ENCODE data around the gene CCDC159. TPM values are rescaled to one million over a fixed set of nuclear protein-coding genes. Genes with fewer than 3 reads are reported as not detected.
"Not testable (repeated sequence)": the region's sequence is repeated elsewhere in the genome, so short reads cannot be mapped to it uniquely, and the experiment has no call there.

CCDC159 gene
- total RNA-seq, 5 donors from 2014 or later (not counting 1 experiment from before 2014, with no cell fraction given) = 59.7 to 81.8 (median 69.6) TPM

DNA sequence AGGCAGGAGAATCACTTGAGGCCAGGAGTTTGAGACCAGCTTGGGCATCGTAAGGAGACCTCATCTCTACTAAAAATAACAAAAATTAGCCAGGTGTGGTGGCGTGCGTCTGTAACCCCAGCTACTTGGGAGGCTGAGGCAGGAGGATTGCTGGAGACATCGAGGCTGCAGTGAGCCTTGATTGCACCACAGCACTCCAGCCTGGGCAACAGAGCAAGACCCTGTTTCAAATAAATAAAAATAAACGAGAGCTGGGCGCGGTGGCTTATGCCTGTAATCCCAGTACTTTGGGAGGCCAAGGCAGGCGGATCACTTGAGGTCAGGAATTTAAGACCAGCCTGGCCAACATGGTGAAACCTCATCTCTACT, 6.2 kb upstream of the CCDC159 start:
- H3K27me3 ChIP-seq (replicated peaks in 1 of 2; ENCODE audit: control insufficient read depth in 2 of 2, extremely low read depth in 1 of 2, insufficient read depth in 2 of 2, low read length in 1 of 2); H3K27me3 Mint-ChIP-seq; H3K9me3 ChIP-seq; H3K36me3 ChIP-seq (ENCODE audit: control insufficient read depth in 2 of 2, extremely low read depth in 1 of 2, insufficient read depth in 1 of 2, low read length in 1 of 2); ATAC-seq (replicated peaks in 1 of 4); H3K27ac ChIP-seq (ENCODE audit: low read length); H3K9me3 Mint-ChIP-seq; DNase-seq; POLR2A ChIA-PET: not testable (repeated sequence)
- Histone ChIP-seq H3K4me3 (ENCODE audit: control insufficient read depth in 1 of 2, extremely low read depth in 1 of 2, low read length in 1 of 2) (peak overlapping the region; percentile 52 to 58), H3K4me1 (ENCODE audit: control insufficient read depth in 1 of 2, extremely low read depth in 1 of 2, insufficient read depth in 2 of 2, low read length in 2 of 2) (peaks cover under 1 to 39% of the 10 kb centered on the region in 2 experiments)
- peaks cover 22% of the 10 kb centered on the region for H3K36me3 Mint-ChIP-seq
- peaks cover 18 to 31% (median 28%) of the 10 kb centered on the region in 3 donors for H3K4me1 Mint-ChIP-seq
- WGBS (ENCODE audit: insufficient coverage) = 89% methylated on average over 6 of the region's 8 CpGs
- peak overlapping the region in 1 of 2 donors; percentile 68 for H3K27ac Mint-ChIP-seq
- H3K4me3 Mint-ChIP-seq = peak overlapping the region; percentile 79 to 80 (median 79)
- CTCF ChIA-PET = interaction anchor here in 1 of 2 donors (0.6 kb wide), 1 partner anchor 36 kb away, joined by 9 read pairs; no protein-coding TSS in a partner anchor

DNA sequence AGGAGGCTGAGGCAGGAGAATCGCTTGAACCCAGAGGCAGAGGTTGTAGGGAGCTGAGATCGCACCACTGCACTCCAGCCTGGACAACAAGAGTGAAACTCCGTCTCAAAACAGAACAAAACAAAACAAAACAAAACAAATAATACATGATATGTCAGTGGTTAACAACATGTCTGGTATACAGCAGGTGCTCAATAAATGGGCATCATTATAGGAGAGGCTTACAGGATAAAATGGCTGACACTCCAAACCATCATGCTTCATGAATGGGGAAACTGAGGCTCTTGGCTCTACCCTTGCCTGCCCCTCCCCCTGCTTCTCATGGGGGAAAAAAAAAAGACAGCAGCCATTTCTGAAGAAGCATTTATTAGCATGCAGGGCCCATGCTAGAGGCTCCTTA, 3.9 kb upstream of the CCDC159 start:
- peaks cover 0 to 6% of the 10 kb centered on the region in 2 experiments for H3K27me3 ChIP-seq (replicated peaks in 1 of 2; ENCODE audit: control insufficient read depth in 2 of 2, extremely low read depth in 1 of 2, insufficient read depth in 2 of 2, low read length in 1 of 2)
- H3K4me3 ChIP-seq (ENCODE audit: control insufficient read depth in 1 of 2, extremely low read depth in 1 of 2, low read length in 1 of 2) = no peak overlapping the region
- no peaks in the 10 kb centered on the region for H3K9me3 ChIP-seq
- DNase-seq = no peak
- Mint-ChIP-seq H3K27me3 (no peaks in the 10 kb centered on the region), H3K36me3 (peaks cover 5% of the 10 kb centered on the region), H3K9me3 (no peaks in the 10 kb centered on the region), H3K4me3 (no peak overlapping the region), H3K4me1 (peaks cover 41 to 48% (median 46%) of the 10 kb centered on the region in 3 donors), H3K27ac (no peak overlapping the region)
- peaks cover 0 to 4% of the 10 kb centered on the region in 2 donors for H3K36me3 ChIP-seq (ENCODE audit: control insufficient read depth in 2 of 2, extremely low read depth in 1 of 2, insufficient read depth in 1 of 2, low read length in 1 of 2)
- ChIA-PET CTCF (no interaction called here), POLR2A (no interaction called here)
- H3K4me1 ChIP-seq (ENCODE audit: control insufficient read depth in 1 of 2, extremely low read depth in 1 of 2, insufficient read depth in 2 of 2, low read length in 2 of 2) = peaks cover 4 to 54% of the 10 kb centered on the region in 2 experiments
- H3K27ac ChIP-seq (ENCODE audit: low read length) = no peak overlapping the region
- no CpG with 5 or more reads among the region's 3 CpGs for WGBS (ENCODE audit: insufficient coverage)
- no peak for ATAC-seq (replicated peaks in 1 of 4)

- POLR2A ChIA-PET = interaction anchor here in 1 of 2 donors (0.7 to 1.6 kb wide), 5 partner anchors 23 to 94 kb away, joined by 3 to 9 read pairs (median 3); partner anchors contain the start of gene SWSAP1
- Histone ChIP-seq H3K36me3 (ENCODE audit: control insufficient read depth in 2 of 2, extremely low read depth in 1 of 2, insufficient read depth in 1 of 2, low read length in 1 of 2) (peaks cover 0 to 4% of the 10 kb centered on the region in 2 donors), H3K27me3 (replicated peaks in 1 of 2; ENCODE audit: control insufficient read depth in 2 of 2, extremely low read depth in 1 of 2, insufficient read depth in 2 of 2, low read length in 1 of 2) (peaks cover 0 to 3% of the 10 kb centered on the region in 2 experiments), H3K9me3 (no peaks in the 10 kb centered on the region), H3K4me3 (ENCODE audit: control insufficient read depth in 1 of 2, extremely low read depth in 1 of 2, low read length in 1 of 2) (peak overlapping the region; percentile 84 to 91), H3K27ac (ENCODE audit: low read length) (no peak overlapping the region), H3K4me1 (ENCODE audit: control insufficient read depth in 1 of 2, extremely low read depth in 1 of 2, insufficient read depth in 2 of 2, low read length in 2 of 2) (peaks cover 4 to 27% of the 10 kb centered on the region in 2 experiments)
- no peaks in the 10 kb centered on the region for H3K27me3 Mint-ChIP-seq
- whole genome bisulfite sequencing (ENCODE audit: insufficient coverage) = 81% methylated on average over 4 of the region's 15 CpGs
- H3K4me1 Mint-ChIP-seq = peaks cover 27 to 33% (median 28%) of the 10 kb centered on the region in 3 donors
- H3K9me3 Mint-ChIP-seq = peaks cover 3 to 5% (median 3%) of the 10 kb centered on the region in 3 donors
- DNase-seq (no peak), ATAC-seq (replicated peaks in 1 of 4) (no peak)
- H3K4me3 Mint-ChIP-seq = peak overlapping the region; percentile 93 to 97 (median 97)
- peak overlapping the region; percentile 81 to 95 for H3K27ac Mint-ChIP-seq
- CTCF ChIA-PET = interaction anchor here in 1 of 2 donors (0.5 to 2.0 kb wide), 3 partner anchors 30 to 38 kb away, joined by 4 to 18 read pairs (median 13); partner anchors contain the start of gene SWSAP1
- peaks cover 12% of the 10 kb centered on the region for H3K36me3 Mint-ChIP-seq
Measured at GRCh38 chr19:11345122-11345803, 1.1 kb upstream of the CCDC159 start.

GRCh38 chr19:11347546-11348039, 1.3 kb downstream of the CCDC159 start:
- H3K4me1 Mint-ChIP-seq = peaks cover 27 to 33% (median 28%) of the 10 kb centered on the region in 3 donors
- peaks cover 3 to 5% (median 3%) of the 10 kb centered on the region in 3 donors for H3K9me3 Mint-ChIP-seq
- WGBS (ENCODE audit: insufficient coverage) = 52% methylated on average over 3 of the region's 7 CpGs
- H3K27ac ChIP-seq (ENCODE audit: low read length) = no peak overlapping the region
- peak overlapping the region in 1 of 2 donors; percentile 36 for H3K27ac Mint-ChIP-seq
- H3K27me3 Mint-ChIP-seq = no peaks in the 10 kb centered on the region
- H3K36me3 Mint-ChIP-seq = peaks cover 9% of the 10 kb centered on the region
- H3K4me3 Mint-ChIP-seq = peak overlapping the region; percentile 93 to 97 (median 97)
- no peak for ATAC-seq (replicated peaks in 1 of 4)
- peaks cover 4 to 27% of the 10 kb centered on the region in 2 experiments for H3K4me1 ChIP-seq (ENCODE audit: control insufficient read depth in 1 of 2, extremely low read depth in 1 of 2, insufficient read depth in 2 of 2, low read length in 2 of 2)
- H3K36me3 ChIP-seq (ENCODE audit: control insufficient read depth in 2 of 2, extremely low read depth in 1 of 2, insufficient read depth in 1 of 2, low read length in 1 of 2) = peaks cover 0 to 4% of the 10 kb centered on the region in 2 donors
- ChIA-PET CTCF (interaction anchor here in 1 of 2 donors (1.8 kb wide), 1 partner anchor 34 kb away, joined by 18 read pairs; no protein-coding TSS in a partner anchor), POLR2A (interaction anchor here in 1 of 2 donors (1.3 kb wide), 1 partner anchor 28 kb away, joined by 3 read pairs; the partner anchor contains the start of gene SWSAP1)
- no peak for DNase-seq
- H3K27me3 ChIP-seq (replicated peaks in 1 of 2; ENCODE audit: control insufficient read depth in 2 of 2, extremely low read depth in 1 of 2, insufficient read depth in 2 of 2, low read length in 1 of 2) = peaks cover 0 to 3% of the 10 kb centered on the region in 2 experiments
- H3K4me3 ChIP-seq (ENCODE audit: control insufficient read depth in 1 of 2, extremely low read depth in 1 of 2, low read length in 1 of 2) = no peak overlapping the region
- no peaks in the 10 kb centered on the region for H3K9me3 ChIP-seq

DNA sequence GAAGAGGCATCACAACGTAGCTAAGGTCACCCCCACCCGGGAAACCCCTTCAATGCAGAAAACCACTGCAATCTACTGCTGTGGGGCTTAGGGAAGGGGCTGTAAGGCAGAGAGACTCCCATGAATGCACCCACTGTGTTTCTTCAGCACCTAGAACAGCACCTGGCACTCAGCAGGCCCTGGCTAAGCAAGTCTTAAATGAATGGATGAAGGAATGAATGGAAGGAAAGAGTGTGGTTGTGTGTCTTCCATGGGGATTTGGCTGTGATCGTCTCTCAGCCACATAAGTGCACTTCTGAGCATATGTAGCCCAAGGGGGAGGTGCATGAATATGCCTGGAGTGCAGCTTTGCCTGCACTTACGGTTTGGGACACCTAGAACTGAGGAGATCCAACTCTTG, 2.9 kb downstream of the CCDC159 start:
- Histone ChIP-seq H3K27me3 (replicated peaks in 1 of 2; ENCODE audit: control insufficient read depth in 2 of 2, extremely low read depth in 1 of 2, insufficient read depth in 2 of 2, low read length in 1 of 2) (peaks cover 0 to 3% of the 10 kb centered on the region in 2 experiments), H3K36me3 (ENCODE audit: control insufficient read depth in 2 of 2, extremely low read depth in 1 of 2, insufficient read depth in 1 of 2, low read length in 1 of 2) (no peaks in the 10 kb centered on the region), H3K4me1 (ENCODE audit: control insufficient read depth in 1 of 2, extremely low read depth in 1 of 2, insufficient read depth in 2 of 2, low read length in 2 of 2) (peaks cover 4 to 27% of the 10 kb centered on the region in 2 experiments), H3K4me3 (ENCODE audit: control insufficient read depth in 1 of 2, extremely low read depth in 1 of 2, low read length in 1 of 2) (no peak overlapping the region), H3K9me3 (no peaks in the 10 kb centered on the region), H3K27ac (ENCODE audit: low read length) (no peak overlapping the region)
- no peak overlapping the region for H3K4me3 Mint-ChIP-seq
- CTCF ChIA-PET = interaction anchor here in 1 of 2 donors (0.6 kb wide), 1 partner anchor 77 kb away, joined by 3 read pairs; no protein-coding TSS in a partner anchor
- ATAC-seq (replicated peaks in 1 of 4) = no peak
- H3K4me1 Mint-ChIP-seq = peaks cover 27 to 33% (median 29%) of the 10 kb centered on the region in 3 donors
- no peak for DNase-seq
- H3K9me3 Mint-ChIP-seq = peaks cover 3 to 5% (median 3%) of the 10 kb centered on the region in 3 donors
- H3K27ac Mint-ChIP-seq = no peak overlapping the region
- POLR2A ChIA-PET = interaction anchor here in 1 of 2 donors (0.6 kb wide), 1 partner anchor 227 kb away, joined by 3 read pairs; no protein-coding TSS in a partner anchor
- WGBS (ENCODE audit: insufficient coverage) = 92% methylated on average over 1 of the region's 4 CpGs
- H3K27me3 Mint-ChIP-seq = no peaks in the 10 kb centered on the region
- peaks cover 8% of the 10 kb centered on the region for H3K36me3 Mint-ChIP-seq

- H3K9me3 ChIP-seq; DNase-seq; H3K27ac ChIP-seq (ENCODE audit: low read length); POLR2A ChIA-PET; H3K36me3 Mint-ChIP-seq; CTCF ChIA-PET; H3K4me3 ChIP-seq (ENCODE audit: control insufficient read depth in 1 of 2, extremely low read depth in 1 of 2, low read length in 1 of 2); H3K27ac Mint-ChIP-seq; H3K27me3 Mint-ChIP-seq; H3K36me3 ChIP-seq (ENCODE audit: control insufficient read depth in 2 of 2, extremely low read depth in 1 of 2, insufficient read depth in 1 of 2, low read length in 1 of 2); ATAC-seq (replicated peaks in 1 of 4); H3K9me3 Mint-ChIP-seq: not testable (repeated sequence)
- H3K4me1 ChIP-seq (ENCODE audit: control insufficient read depth in 1 of 2, extremely low read depth in 1 of 2, insufficient read depth in 2 of 2, low read length in 2 of 2) = peaks cover 4 to 18% of the 10 kb centered on the region in 2 experiments
- Mint-ChIP-seq H3K4me1 (peaks cover 9 to 21% (median 13%) of the 10 kb centered on the region in 3 donors), H3K4me3 (peak overlapping the region in 2 of 3 donors; percentile 43 to 84)
- 100% methylated on average over 4 of the region's 4 CpGs for WGBS (ENCODE audit: insufficient coverage)
- H3K27me3 ChIP-seq (replicated peaks in 1 of 2; ENCODE audit: control insufficient read depth in 2 of 2, extremely low read depth in 1 of 2, insufficient read depth in 2 of 2, low read length in 1 of 2) = peaks cover 0 to 13% of the 10 kb centered on the region in 2 experiments
Measured at GRCh38 chr19:11354102-11354501, 7.8 kb downstream of the CCDC159 start.

All from T-cell (primary cell).